GM10266 (cell line): ENCODE measurements around the gene RAB20.
"Not testable (repeated sequence)": the region's sequence is repeated elsewhere in the genome, so short reads cannot be mapped to it uniquely, and the experiment has no call there.

Experiments
- DNase-seq: peaks from one replicate; pipeline ENCODE4 v3.0.0; 2012; ENCODE audit errors: extremely low spot score
- CTCF ChIP-seq: IDR thresholded peaks from 2 replicates; pipeline ENCODE4 v1.5.1; 2012; ENCODE audit warnings: mild to moderate bottlenecking, low read depth; ENCODE audit not compliant: control insufficient read depth, insufficient read depth; ENCODE audit errors: missing control alignments

The RAB20 gene

GRCh38 chr13:110500341-110500740 lies 61.2 kb downstream of the RAB20 start:
- DNase-seq: no peak
- no peak for TF ChIP-seq CTCF

GRCh38 chr13:110499621-110500281 lies 61.8 kb downstream of the RAB20 start:
- no peak for TF ChIP-seq CTCF

GRCh38 chr13:110498765-110499164 lies 62.8 kb downstream of the RAB20 start:
- DNase-seq: no peak
- no peak for TF ChIP-seq CTCF

More at GRCh38 chr13:110499621-110500281, 61.8 kb downstream of the RAB20 start:
- DNase-seq: no peak

- no peak for DNase-seq
- no peak for TF ChIP-seq CTCF
Observed at GRCh38 chr13:110498327-110498726, 63.2 kb downstream of the RAB20 start.

- DNase-seq: not testable (repeated sequence)
Observed at GRCh38 chr13:110497896-110498295, 63.6 kb downstream of the RAB20 start.

- DNase-seq: no peak
- TF ChIP-seq CTCF: no peak
Observed at GRCh38 chr13:110497003-110497402, 64.5 kb downstream of the RAB20 start.

GRCh38 chr13:110496281-110496680 lies 65.2 kb downstream of the RAB20 start:
- TF ChIP-seq CTCF: no peak
- no peak for DNase-seq

GRCh38 chr13:110495881-110496280 lies 65.6 kb downstream of the RAB20 start:
- DNase-seq: no peak
- TF ChIP-seq CTCF: no peak
